HCT116 (cell line): ENCODE results near the gene RCAN2. TPM values are rescaled to one million over a fixed set of nuclear protein-coding genes. Genes with fewer than 3 reads are reported as not detected.

Source experiments
- ATAC-seq: fragments of 200-7000 bp; cut with Tn5 transposase; 2 replicates; pipeline ENCODE4 v1.9.1; 2020; ENCODE audit warnings: mild to moderate bottlenecking, moderate library complexity
- BruUV-seq: library from RNA; stranded (reverse); fragments of 400-500 nt; replicated peaks from 2 replicates; lab custom pipeline; 2021; lab: Mats Ljungman, UMichigan
- CTCF ChIA-PET: fragments of 300-600 bp; sonication (Branson Sonifier 250); formaldehyde crosslinking; loops from one replicate; lab custom pipeline; 2021; ENCODE audit warnings: antibody characterized with exemption; lab: Charles Lee
- POLR2A ChIA-PET: fragments of 300-600, 350-600 bp; sonication (Branson Sonifier 250); formaldehyde crosslinking; loops from one replicate; lab custom pipeline; 2021; ENCODE audit warnings: antibody characterized with exemption; lab: Charles Lee
- RAD21 ChIA-PET, 2 experiments: fragments of 300-600 bp; sonication (Branson Sonifier 250); formaldehyde crosslinking; loops; one replicate each; lab custom pipeline; 2023; ENCODE audit warnings: low total read pairs in 2 of 2; ENCODE audit not compliant: uncharacterized antibody in 2 of 2, unreplicated experiment in 2 of 2, low non-redundant PET in 1 of 2; lab: Charles Lee
- DNase-seq: peaks from one replicate; pipeline ENCODE4 v3.0.0-alpha.2; 2010; ENCODE audit warnings: low read depth, low spot score
- H2AFZ ChIP-seq: fragments of 200-600 bp; shearing (Covaris generic), sonication (generic); 2 replicates; pipeline ENCODE4 v1.6.1; 2017; ENCODE audit warnings: low read depth, mixed run types, mixed read lengths, antibody characterized with exemption, low read length; ENCODE audit not compliant: poor library complexity, severe bottlenecking
- H3K27ac ChIP-seq: 2 replicates; pipeline ENCODE4 v1.5.1; 2012; ENCODE audit warnings: low read depth, low read length
- H3K27me3 ChIP-seq: fragments of 200-600 bp; sonication (generic); 2 replicates; pipeline ENCODE4 v1.6.1; 2016; ENCODE audit warnings: mixed run types, low read length, mixed read lengths; ENCODE audit not compliant: insufficient read depth
- H3K36me3 ChIP-seq, 2 experiments: fragments of 200-500 bp in 1 of 2; fragments of 200-600 bp in 1 of 2; sonication (Bioruptor generic) in 1 of 2; sonication (generic) in 1 of 2; 2 replicates each; pipeline versions ENCODE4 v1.5.1 to v1.6.1; 2014 to 2016; ENCODE audit warnings: low read length in 2 of 2, inconsistent platforms in 1 of 2, mixed read lengths in 1 of 2, mixed run types in 1 of 2; ENCODE audit not compliant: insufficient read depth in 2 of 2, control insufficient read depth in 1 of 2
- H3K4me1 ChIP-seq, 2 experiments: fragments of 200-600 bp in 1 of 2; sonication (generic) in 1 of 2; 2 replicates each; pipeline versions ENCODE4 v1.5.1 to v1.6.1; 2012 to 2017; ENCODE audit warnings: low read length in 2 of 2, inconsistent platforms in 1 of 2, mild to moderate bottlenecking in 1 of 2, mixed read lengths in 1 of 2, mixed run types in 1 of 2, moderate library complexity in 1 of 2; ENCODE audit not compliant: insufficient read depth in 2 of 2, control insufficient read depth in 1 of 2
- H3K4me2 ChIP-seq: fragments of 200-600 bp; sonication (generic); 2 replicates; pipeline ENCODE4 v1.6.1; 2017; ENCODE audit warnings: mixed run types, low read length, mixed read lengths
- H3K4me3 ChIP-seq, 2 experiments: fragments of 200-600 bp in 1 of 2; sonication (generic) in 1 of 2; replicated peaks in 1 of 2; 2 replicates each; pipeline ENCODE4 v1.5.1; 2011 to 2016; ENCODE audit warnings: low read length in 2 of 2, control low read depth in 1 of 2, low read depth in 1 of 2, mild to moderate bottlenecking in 1 of 2, mixed read lengths in 1 of 2, mixed run types in 1 of 2
- H3K79me2 ChIP-seq: fragments of 200-600 bp; sonication (generic); 2 replicates; pipeline ENCODE4 v1.6.1; 2017; ENCODE audit warnings: mild to moderate bottlenecking, mixed run types, low read length, moderate library complexity, mixed read lengths; ENCODE audit not compliant: insufficient read depth
- H3K9ac ChIP-seq: fragments of 200-600 bp; sonication (generic); 2 replicates; pipeline ENCODE4 v1.6.1; 2016; ENCODE audit warnings: low read length, mixed read lengths
- H3K9me2 ChIP-seq: fragments of 200-600 bp; sonication (generic), shearing (Covaris generic); 2 replicates; pipeline ENCODE4 v1.6.1; 2017; ENCODE audit warnings: mixed run types, mild to moderate bottlenecking, moderate library complexity; ENCODE audit not compliant: insufficient read depth
- H3K9me3 ChIP-seq, 2 experiments: fragments of 200-500 bp in 1 of 2; fragments of 200-600 bp in 1 of 2; sonication (Bioruptor generic) in 1 of 2; sonication (generic) in 1 of 2; 2 replicates each; pipeline ENCODE4 v1.6.1; 2014 to 2017; ENCODE audit warnings: low read length in 2 of 2, mixed read lengths in 2 of 2, inconsistent platforms in 1 of 2, low read depth in 1 of 2, mild to moderate bottlenecking in 1 of 2, mixed run types in 1 of 2, moderate library complexity in 1 of 2; ENCODE audit not compliant: control insufficient read depth in 1 of 2, insufficient read depth in 1 of 2
- H4K20me1 ChIP-seq: fragments of 200-600 bp; sonication (generic), shearing (Covaris generic); 2 replicates; pipeline ENCODE4 v1.6.1; 2017; ENCODE audit warnings: mixed run types, mild to moderate bottlenecking, moderate library complexity; ENCODE audit not compliant: insufficient read depth
- CEBPB ChIP-seq: IDR thresholded peaks from 2 replicates; pipeline ENCODE4 v1.6.1; 2012; ENCODE audit warnings: low read depth
- EGR1 ChIP-seq: IDR thresholded peaks from 2 replicates; pipeline ENCODE4 v1.6.1; 2012; ENCODE audit warnings: low read depth
- ELF1 ChIP-seq: IDR thresholded peaks from 2 replicates; pipeline ENCODE4 v1.6.1; 2012; ENCODE audit warnings: low read depth, borderline replicate concordance
- POLR2A ChIP-seq: IDR thresholded peaks from 2 replicates; pipeline ENCODE4 v1.7.0; 2011; ENCODE audit warnings: borderline replicate concordance; ENCODE audit not compliant: insufficient read depth, insufficient read length; ENCODE audit errors: extremely low read depth
- SP1 ChIP-seq: IDR thresholded peaks from 2 replicates; pipeline ENCODE4 v1.6.1; 2012; ENCODE audit warnings: low read depth
- SRF ChIP-seq: IDR thresholded peaks from 2 replicates; pipeline ENCODE4 v1.6.1; 2012; ENCODE audit warnings: low read depth
- TCF7L2 ChIP-seq: IDR thresholded peaks from 2 replicates; pipeline ENCODE4 v1.7.0; 2011; ENCODE audit warnings: borderline replicate concordance, inconsistent platforms; ENCODE audit not compliant: insufficient read depth, insufficient read length; ENCODE audit errors: extremely low read depth
- YY1 ChIP-seq: IDR thresholded peaks from 2 replicates; pipeline ENCODE4 v1.6.1; 2011; ENCODE audit warnings: low read length, low read depth, moderate library complexity, mild to moderate bottlenecking; ENCODE audit not compliant: insufficient replicate concordance; ENCODE audit errors: extremely low read depth
- ZFX ChIP-seq: fragments of 450-650 bp; IDR thresholded peaks from 2 replicates; pipeline ENCODE4 v1.6.1; 2017
- ZNF274 ChIP-seq: fragments of 200-500 bp; sonication (Bioruptor generic); IDR thresholded peaks from 2 replicates; pipeline ENCODE4 v1.6.1; 2014; ENCODE audit warnings: mild to moderate bottlenecking, low read depth, low read length, inconsistent platforms
- intact Hi-C: fragments of 100-400 bp; cut with micrococcal nuclease; formaldehyde crosslinking; loops from 2 replicates; pipeline ENCODE4 v1.10.0; 2022
- total RNA-seq: library from RNA; stranded (reverse); gene quantifications from one replicate; pipeline ENCODE4 v1.2.1, GENCODE V29; 2021; ENCODE audit not compliant: unreplicated experiment
- TF ChIP-seq, protein P1 (sequence below): IDR thresholded peaks from 2 replicates; pipeline ENCODE4 v1.6.1; 2012
- TF ChIP-seq, protein P2 (sequence below): IDR thresholded peaks from 2 replicates; pipeline ENCODE4 v1.6.1; 2012; ENCODE audit warnings: low read depth
- TF ChIP-seq, protein P3 (sequence below), 3 experiments: fragments of 200-600 bp in 1 of 3; sonication (generic) in 1 of 3; IDR thresholded peaks in 2 of 3; conservative IDR thresholded peaks in 1 of 3; 2 replicates each; pipeline ENCODE4 v1.5.1; 2012 to 2017; ENCODE audit warnings: low read depth in 2 of 3, low read length in 2 of 3, antibody characterized with exemption in 1 of 3, borderline replicate concordance in 1 of 3, control low read depth in 1 of 3, mild to moderate bottlenecking in 1 of 3, mixed read lengths in 1 of 3, mixed run types in 1 of 3, moderate library complexity in 1 of 3; ENCODE audit not compliant: insufficient read depth in 1 of 3

RCAN2 gene
- total RNA-seq, 1 experiment from 2014 or later, result 0.57 TPM

- intact Hi-C loops, result no loop called here
- Histone ChIP-seq H3K4me2 (no peak overlapping the region), H3K27ac (no peak overlapping the region), H3K79me2 (no peaks in the 10 kb centered on the region), H3K9me3 (no peaks in the 10 kb centered on the region), H3K9me2 (no peaks in the 10 kb centered on the region), H3K4me1 (no peaks in the 10 kb centered on the region), H2AFZ (no peak overlapping the region), H3K9ac (no peak overlapping the region), H3K36me3 (no peaks in the 10 kb centered on the region), H3K4me3 (no peak overlapping the region), H4K20me1 (no peaks in the 10 kb centered on the region), H3K27me3 (no peaks in the 10 kb centered on the region)
- ChIA-PET POLR2A (no interaction called here), CTCF (no interaction called here), RAD21 (no interaction called here)
- no peak for ATAC-seq
- DNase-seq, result no peak
- TF ChIP-seq SRF, result no peak
- BruUV-seq, result no TSS peak
These were observed 189.1 kb downstream of the RCAN2 start for GRCh38 chr6:46302176-46302575.

DNA sequence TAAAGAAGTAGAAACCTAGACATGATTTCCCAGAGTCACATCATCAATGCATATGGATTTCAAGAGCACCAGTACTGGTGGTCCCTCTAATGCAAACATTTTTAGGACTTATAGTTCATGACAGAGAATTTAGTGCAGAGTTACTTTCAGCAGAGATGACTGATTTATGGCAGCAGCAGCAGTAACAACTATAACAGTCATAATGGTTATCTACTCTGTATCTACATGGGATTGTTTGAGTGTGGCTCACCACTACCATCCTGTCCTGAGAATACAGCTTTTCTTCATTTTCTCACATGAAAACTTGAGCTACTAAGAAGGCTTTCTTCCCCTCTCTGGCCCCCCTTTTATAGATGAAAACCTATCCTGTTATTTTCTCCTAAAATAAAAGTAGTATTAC lies 192.0 kb downstream of the RCAN2 start:
- Histone ChIP-seq H3K36me3 (no peaks in the 10 kb centered on the region), H3K27ac (no peak overlapping the region), H4K20me1 (no peaks in the 10 kb centered on the region), H3K79me2 (no peaks in the 10 kb centered on the region), H3K4me2 (no peak overlapping the region), H3K9me3 (no peaks in the 10 kb centered on the region), H2AFZ (no peak overlapping the region), H3K27me3 (no peaks in the 10 kb centered on the region), H3K4me1 (no peaks in the 10 kb centered on the region), H3K9ac (no peak overlapping the region), H3K9me2 (no peaks in the 10 kb centered on the region), H3K4me3 (no peak overlapping the region)
- RAD21 ChIA-PET, result no interaction called here
- DNase-seq (no peak), ATAC-seq (no peak)
- BruUV-seq, result no TSS peak
- CTCF ChIA-PET, result no interaction called here
- POLR2A ChIA-PET, result no interaction called here
- intact Hi-C loops, result no loop called here
- TF ChIP-seq TCF7L2 (no peak), ZNF274 (no peak), ELF1 (no peak), YY1 (no peak), CEBPB (no peak), POLR2A (no peak), SP1 (no peak), ZFX (no peak), EGR1 (no peak)
- TF ChIP-seq, protein P1, sequence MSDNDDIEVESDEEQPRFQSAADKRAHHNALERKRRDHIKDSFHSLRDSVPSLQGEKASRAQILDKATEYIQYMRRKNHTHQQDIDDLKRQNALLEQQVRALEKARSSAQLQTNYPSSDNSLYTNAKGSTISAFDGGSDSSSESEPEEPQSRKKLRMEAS, result no peak
- TF ChIP-seq, protein P2, sequence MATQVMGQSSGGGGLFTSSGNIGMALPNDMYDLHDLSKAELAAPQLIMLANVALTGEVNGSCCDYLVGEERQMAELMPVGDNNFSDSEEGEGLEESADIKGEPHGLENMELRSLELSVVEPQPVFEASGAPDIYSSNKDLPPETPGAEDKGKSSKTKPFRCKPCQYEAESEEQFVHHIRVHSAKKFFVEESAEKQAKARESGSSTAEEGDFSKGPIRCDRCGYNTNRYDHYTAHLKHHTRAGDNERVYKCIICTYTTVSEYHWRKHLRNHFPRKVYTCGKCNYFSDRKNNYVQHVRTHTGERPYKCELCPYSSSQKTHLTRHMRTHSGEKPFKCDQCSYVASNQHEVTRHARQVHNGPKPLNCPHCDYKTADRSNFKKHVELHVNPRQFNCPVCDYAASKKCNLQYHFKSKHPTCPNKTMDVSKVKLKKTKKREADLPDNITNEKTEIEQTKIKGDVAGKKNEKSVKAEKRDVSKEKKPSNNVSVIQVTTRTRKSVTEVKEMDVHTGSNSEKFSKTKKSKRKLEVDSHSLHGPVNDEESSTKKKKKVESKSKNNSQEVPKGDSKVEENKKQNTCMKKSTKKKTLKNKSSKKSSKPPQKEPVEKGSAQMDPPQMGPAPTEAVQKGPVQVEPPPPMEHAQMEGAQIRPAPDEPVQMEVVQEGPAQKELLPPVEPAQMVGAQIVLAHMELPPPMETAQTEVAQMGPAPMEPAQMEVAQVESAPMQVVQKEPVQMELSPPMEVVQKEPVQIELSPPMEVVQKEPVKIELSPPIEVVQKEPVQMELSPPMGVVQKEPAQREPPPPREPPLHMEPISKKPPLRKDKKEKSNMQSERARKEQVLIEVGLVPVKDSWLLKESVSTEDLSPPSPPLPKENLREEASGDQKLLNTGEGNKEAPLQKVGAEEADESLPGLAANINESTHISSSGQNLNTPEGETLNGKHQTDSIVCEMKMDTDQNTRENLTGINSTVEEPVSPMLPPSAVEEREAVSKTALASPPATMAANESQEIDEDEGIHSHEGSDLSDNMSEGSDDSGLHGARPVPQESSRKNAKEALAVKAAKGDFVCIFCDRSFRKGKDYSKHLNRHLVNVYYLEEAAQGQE, result no peak
- TF ChIP-seq, protein P3, sequence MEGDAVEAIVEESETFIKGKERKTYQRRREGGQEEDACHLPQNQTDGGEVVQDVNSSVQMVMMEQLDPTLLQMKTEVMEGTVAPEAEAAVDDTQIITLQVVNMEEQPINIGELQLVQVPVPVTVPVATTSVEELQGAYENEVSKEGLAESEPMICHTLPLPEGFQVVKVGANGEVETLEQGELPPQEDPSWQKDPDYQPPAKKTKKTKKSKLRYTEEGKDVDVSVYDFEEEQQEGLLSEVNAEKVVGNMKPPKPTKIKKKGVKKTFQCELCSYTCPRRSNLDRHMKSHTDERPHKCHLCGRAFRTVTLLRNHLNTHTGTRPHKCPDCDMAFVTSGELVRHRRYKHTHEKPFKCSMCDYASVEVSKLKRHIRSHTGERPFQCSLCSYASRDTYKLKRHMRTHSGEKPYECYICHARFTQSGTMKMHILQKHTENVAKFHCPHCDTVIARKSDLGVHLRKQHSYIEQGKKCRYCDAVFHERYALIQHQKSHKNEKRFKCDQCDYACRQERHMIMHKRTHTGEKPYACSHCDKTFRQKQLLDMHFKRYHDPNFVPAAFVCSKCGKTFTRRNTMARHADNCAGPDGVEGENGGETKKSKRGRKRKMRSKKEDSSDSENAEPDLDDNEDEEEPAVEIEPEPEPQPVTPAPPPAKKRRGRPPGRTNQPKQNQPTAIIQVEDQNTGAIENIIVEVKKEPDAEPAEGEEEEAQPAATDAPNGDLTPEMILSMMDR (IDR thresholded peaks at IDR 0.05 in 2 of 3, conservative IDR thresholded peaks at IDR 0.05 in 1 of 3; ENCODE audit: borderline replicate concordance in 1 of 3, insufficient read depth in 1 of 3, low read depth in 2 of 3, low read length in 2 of 3), result no peak
